Uterus (tissue), 2 donors: ENCODE results near the gene TRIM59.

Experiments used
- CTCF ChIP-seq, 4 experiments: fragments of 200-600 bp in 2 of 4; fragments of 450-650 bp in 2 of 4; sonication (generic) in 2 of 4; IDR thresholded peaks; one replicate each; pipeline ENCODE4 v1.5.1; 2016 to 2019; ENCODE audit warnings: antibody characterized with exemption in 4 of 4, mild to moderate bottlenecking in 2 of 4, moderate library complexity in 1 of 4
- POLR2A ChIP-seq, 2 donors: fragments of 450-650 bp; IDR thresholded peaks; one replicate each; pipeline ENCODE4 v1.6.1; 2016; ENCODE audit warnings: antibody characterized with exemption in 2 of 2, mild to moderate bottlenecking in 1 of 2, moderate library complexity in 1 of 2

- TF ChIP-seq CTCF (IDR thresholded peaks at IDR 0.05) = no peak
- TF ChIP-seq POLR2A (IDR thresholded peaks at IDR 0.05) = no peak
Measured at GRCh38 chr3:160479376-160479775, 29.8 kb upstream of the TRIM59 start.
